ENCODE results near the gene THBS2.
"Not testable (repeated sequence)": the region's sequence is repeated elsewhere in the genome, so short reads cannot be mapped to it uniquely, and the experiment has no call there.

The THBS2 gene

GRCh38 chr6:169230946-169231789 is 22.5 kb downstream of the THBS2 start:
- DNase-seq, result no peak

DNA sequence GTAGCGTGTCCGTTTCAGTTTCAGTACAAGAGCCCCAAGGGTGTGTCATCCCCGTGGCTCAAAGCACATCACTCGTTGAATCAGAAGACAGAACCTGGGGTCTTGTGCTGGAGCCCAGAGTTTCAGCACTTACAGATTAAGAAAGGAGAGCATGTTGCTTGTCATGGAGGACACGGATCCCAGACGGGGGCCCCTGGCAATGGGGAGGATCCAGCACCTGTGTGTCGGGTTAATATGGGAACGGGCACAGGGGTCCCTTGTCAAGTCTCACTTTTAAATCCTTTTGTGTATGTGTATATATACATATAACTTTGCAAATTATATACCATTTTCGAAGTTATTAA is 23.4 kb downstream of the THBS2 start:
- no peak for DNase-seq

- DNase-seq, result no peak
Observed at GRCh38 chr6:169229615-169230321, 23.9 kb downstream of the THBS2 start.

DNA sequence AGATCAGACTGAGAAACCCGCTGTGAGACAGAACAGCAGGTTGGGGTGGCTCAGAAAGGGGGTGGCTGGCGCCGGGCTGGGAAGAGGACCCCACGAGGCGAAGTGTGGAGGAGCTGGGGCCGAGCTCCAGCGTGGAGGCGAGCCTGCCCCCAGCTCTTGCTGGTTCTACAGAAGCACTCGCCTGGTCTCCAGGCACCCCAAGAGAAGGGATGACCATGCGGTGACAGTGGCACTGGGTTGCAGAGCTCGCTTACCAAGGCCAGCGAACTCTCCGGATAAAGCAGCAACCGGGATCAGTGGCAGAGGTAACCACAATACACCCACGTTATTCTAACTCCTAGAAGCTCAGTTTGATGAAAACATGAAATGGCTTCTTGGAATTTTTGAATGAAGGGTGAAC is 26.5 kb downstream of the THBS2 start:
- no peak for DNase-seq

DNA sequence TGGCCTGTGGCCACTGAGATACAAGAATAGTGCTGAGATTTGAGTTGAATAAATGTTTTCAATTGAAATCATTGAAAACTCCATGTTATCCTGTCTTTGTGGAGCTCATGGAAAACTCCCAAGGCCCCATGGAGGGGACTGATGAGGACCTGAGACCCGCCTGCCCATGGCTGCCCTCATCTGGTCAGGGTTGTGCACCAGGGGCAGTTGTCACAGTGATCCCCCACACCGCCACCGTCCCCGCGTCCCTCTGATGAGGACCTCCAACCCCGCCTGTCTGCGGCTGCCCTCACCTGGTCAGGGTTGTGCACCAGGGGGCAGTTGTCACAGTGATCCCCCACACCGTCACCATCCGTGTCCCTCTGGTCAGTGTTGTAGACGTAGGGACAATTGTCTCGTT is 27.8 kb downstream of the THBS2 start:
- DNase-seq, result no peak

- no peak for DNase-seq
Observed at GRCh38 chr6:169225131-169225576, 28.5 kb downstream of the THBS2 start.

- DNase-seq, result no peak
Observed at GRCh38 chr6:169224716-169225115, 28.9 kb downstream of the THBS2 start.

- DNase-seq, result no peak
Observed at GRCh38 chr6:169224185-169224695, 29.4 kb downstream of the THBS2 start.

DNA sequence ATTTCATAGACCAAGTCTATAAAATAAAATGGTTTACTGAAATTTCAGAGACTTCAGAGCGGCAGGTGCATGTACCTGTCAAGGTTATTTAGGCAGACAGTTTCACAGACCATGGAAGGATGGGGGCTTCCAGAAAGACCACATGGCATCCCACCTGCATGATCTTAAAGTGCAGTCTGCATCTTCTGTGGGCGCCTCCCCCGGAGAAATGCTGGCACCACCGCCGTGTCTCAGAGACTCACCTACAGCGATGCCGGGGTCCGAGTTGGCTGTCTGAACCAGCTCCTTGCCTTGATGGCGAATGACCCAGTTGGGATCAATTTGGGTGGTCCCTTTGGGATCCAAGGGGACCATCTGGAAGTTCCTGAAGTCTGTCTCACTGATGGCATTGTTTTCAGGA is 30.6 kb downstream of the THBS2 start:
- DNase-seq, result no peak

DNA sequence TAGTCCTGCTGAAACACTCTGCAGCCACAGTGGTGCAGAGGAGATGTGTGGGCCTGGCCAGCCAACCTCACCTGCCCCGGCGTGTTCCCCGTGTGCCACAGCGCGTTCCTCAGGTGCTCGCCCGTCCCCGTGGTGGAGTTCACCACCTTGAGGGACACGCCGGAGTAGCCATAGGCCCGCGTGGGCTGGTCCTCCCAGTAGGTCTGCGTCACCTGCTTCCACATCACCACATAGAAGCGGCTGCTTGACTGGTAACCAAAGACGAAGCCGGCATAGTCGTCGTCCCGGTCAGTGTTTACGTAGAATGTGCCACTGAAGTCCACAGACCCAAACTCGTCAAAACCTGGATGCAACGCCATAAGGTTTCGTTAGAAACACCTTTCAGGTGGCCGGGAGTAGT is 31.5 kb downstream of the THBS2 start:
- DNase-seq, result no peak

DNA sequence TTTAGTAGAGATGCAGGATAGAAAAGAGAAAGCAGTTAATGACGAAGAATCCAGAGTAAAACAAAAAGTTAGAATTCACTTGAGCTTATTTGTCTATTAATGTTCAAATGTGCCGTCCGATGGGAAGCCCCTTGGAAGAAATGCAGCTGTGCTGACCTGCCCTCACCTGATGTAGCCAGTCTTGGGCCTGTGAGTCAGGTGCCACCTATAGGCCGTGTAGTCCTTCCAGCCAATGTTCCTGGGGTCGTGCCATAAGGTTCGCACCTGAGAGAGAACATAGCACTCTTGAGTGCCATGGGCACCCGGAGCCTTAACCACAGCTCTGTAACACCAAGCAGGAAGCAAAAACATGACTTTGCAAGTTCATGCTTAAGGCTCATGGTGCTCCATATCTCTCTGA is 32.4 kb downstream of the THBS2 start:
- no peak for DNase-seq

GRCh38 chr6:169220068-169220964 is 33.3 kb downstream of the THBS2 start:
- no peak for DNase-seq

DNA sequence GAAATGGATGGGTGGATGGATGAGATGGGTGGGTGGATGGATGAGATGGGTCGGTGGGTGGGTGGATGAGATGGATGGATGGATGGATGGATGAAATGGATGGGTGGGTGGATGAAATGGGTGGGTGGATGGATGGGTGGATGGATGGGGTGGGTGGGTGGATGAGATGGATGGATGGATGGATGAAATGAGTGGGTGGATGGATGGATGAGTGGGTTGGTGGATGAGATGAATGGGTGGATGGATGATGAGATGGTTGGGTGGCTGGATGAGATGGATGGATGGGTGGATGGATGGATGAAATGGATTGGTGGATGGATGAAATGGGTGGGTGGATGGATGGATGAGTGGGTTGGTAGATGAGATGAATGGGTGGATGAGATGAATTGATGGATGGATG is 35.7 kb downstream of the THBS2 start:
- DNase-seq, result no peak

DNA sequence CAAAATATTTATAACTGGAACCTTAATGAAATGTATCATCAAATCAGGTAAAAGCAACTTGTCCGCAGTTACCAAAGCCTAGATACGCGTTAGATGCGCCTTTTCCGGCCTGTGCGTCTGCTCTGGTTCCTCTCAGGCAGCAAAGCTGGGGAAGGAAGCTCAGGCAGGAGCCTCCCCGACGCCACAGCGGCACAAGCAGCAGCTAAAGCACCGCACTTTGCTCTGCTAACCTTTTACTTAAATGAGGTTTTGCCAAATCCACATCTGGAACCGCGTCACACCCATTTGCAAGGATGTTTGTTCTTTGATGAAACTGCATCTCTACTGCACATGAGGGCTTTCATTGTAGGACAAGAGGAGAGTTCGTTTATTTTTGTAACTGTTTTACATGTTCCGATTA is 36.8 kb downstream of the THBS2 start:
- no peak for DNase-seq

DNA sequence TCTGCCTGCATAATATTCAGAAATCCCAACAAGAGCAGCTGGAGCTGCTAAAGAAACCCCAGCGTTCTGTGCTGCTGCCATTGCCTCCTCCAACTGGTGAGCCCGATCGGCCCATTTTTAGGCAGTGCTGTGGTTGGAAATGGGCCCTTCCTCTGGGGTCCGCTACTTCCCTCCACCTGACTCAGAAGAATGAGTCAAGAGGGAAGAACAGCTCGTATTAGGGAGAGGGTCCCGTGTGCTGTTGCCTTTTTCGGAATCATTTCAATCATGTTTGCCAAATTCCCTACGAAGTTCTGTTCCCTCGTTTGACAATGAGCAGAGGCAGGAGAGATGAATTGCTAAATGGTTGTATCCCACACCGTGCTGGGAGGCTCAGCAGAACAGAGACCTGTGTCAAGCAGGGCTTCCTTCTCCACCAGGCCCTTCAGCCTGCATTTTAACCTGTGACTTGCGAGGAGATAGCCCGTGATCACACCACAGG is 38.4 kb downstream of the THBS2 start:
- DNase-seq, result no peak

DNA sequence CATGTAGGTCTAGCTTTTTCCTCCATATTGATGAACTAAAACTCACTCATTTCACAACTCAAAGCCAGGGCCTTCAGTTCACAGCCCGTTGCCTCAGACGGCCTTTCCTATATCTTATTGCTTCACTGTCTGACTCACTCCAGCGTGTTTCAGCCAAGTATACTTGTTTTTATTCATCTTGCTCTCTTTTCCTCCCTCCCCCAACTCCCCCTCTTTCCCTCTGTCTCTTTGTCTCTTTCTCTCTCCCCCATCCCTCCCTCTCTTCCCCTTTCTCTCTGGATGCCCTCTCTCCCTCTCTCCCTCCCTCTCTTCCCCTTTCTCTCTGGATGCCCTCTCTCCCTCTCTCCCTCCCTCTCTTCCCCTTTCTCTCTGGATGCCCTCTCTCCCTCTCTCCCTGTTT is 38.9 kb downstream of the THBS2 start:
- not testable (repeated sequence) for DNase-seq

GRCh38 chr6:169213814-169214520 is 39.7 kb downstream of the THBS2 start:
- no peak for DNase-seq

DNA sequence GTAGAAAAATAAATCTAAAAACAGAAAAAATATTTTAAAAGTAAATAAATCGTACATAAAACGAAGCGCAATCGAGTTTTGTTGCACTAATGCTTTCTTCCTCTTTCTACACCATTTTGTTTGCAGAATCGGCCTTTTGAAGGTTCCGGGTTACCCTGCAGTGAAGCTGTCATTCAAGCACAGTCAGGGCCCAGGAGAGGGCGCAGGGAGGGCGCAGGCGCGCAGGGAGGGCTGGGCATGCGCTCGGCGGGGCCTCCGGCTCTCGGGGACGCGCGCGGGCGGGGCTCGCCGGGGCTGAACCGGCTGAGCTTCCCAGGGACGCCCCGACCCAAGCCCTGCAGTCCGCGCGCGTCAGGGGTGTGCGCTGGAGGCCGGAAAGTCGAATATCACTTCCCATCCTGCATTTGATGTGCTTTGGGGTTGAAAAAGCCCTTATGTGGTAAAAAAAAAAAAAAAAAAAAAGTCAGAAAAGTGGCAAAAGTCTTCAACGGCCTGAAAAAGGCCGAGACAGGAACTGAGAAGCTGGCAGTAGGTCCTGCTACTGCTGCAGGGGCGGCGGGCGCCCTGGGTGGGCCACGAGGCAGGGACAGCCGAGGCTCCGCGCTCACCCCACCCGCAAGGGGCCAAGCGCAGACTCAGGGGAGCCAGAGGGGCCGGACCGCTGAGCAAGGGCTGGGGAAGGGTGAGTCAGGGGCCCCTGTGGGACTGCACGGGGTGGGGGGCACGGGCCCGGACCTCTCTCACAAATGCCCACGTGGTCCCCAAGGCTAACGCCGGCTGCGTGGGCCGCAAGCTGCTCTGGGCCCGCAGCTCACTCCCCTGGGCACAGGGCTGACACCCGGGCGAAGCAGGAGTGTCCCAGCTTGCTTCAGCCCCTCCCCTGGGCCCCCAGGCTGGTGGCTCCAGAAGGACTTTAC is 40.5 kb downstream of the THBS2 start:
- peak; percentile 76 for DNase-seq

- DNase-seq, result no peak
Observed at GRCh38 chr6:169212436-169212835, 41.2 kb downstream of the THBS2 start.

- DNase-seq, result no peak
Observed at GRCh38 chr6:169211881-169212280, 41.8 kb downstream of the THBS2 start.

GRCh38 chr6:169210611-169211010 is 43.0 kb downstream of the THBS2 start:
- no peak for DNase-seq
